Activated T-cell treated with anti-CD3 and anti-CD28 coated beads, Interleukin-2, amount 50 U/mL, for 1 hour (primary cell): ENCODE results near the gene RNF115.
"Not testable (repeated sequence)": the region's sequence is repeated elsewhere in the genome, so short reads cannot be mapped to it uniquely, and the experiment has no call there.

Experiments used
- DNase-seq: peaks from one replicate; pipeline ENCODE4 v3.0.0-alpha.2; 2020

RNF115 gene

GRCh38 chr1:145726193-145726592 lies 97.7 kb downstream of the RNF115 start:
- DNase-seq = not testable (repeated sequence)

GRCh38 chr1:145720878-145721671 lies 102.8 kb downstream of the RNF115 start:
- DNase-seq = peak; percentile 78

GRCh38 chr1:145720556-145720877 lies 103.4 kb downstream of the RNF115 start:
- no peak for DNase-seq

GRCh38 chr1:145719230-145720079 lies 104.4 kb downstream of the RNF115 start, which contains the start of gene CD160:
CD160 (plus strand) TSS chr1:145719499; CDS start chr1:145728328, 8,829 bp downstream.
- DNase-seq = no peak

- not testable (repeated sequence) for DNase-seq
Measured at GRCh38 chr1:145718465-145718864, 105.4 kb downstream of the RNF115 start.

GRCh38 chr1:145717833-145718232 lies 106.1 kb downstream of the RNF115 start:
- DNase-seq = no peak

- no peak for DNase-seq
Measured at GRCh38 chr1:145716641-145717345, 107.1 kb downstream of the RNF115 start.

GRCh38 chr1:145714524-145715111 lies 109.3 kb downstream of the RNF115 start:
- no peak for DNase-seq

- DNase-seq = no peak
Measured at GRCh38 chr1:145711213-145711651, 112.7 kb downstream of the RNF115 start.

- DNase-seq = no peak
Measured at GRCh38 chr1:145710291-145711027, 113.4 kb downstream of the RNF115 start.

GRCh38 chr1:145708063-145708462 lies 115.8 kb downstream of the RNF115 start:
- no peak for DNase-seq

GRCh38 chr1:145707183-145707867 lies 116.6 kb downstream of the RNF115 start, which contains the start of gene PDZK1:
PDZK1 (minus strand) TSS chr1:145707368; CDS start chr1:145688021, 19,347 bp downstream.
- DNase-seq = no peak

- DNase-seq = no peak
Measured at GRCh38 chr1:145706086-145706664, 117.7 kb downstream of the RNF115 start.

GRCh38 chr1:145705622-145706021 lies 118.3 kb downstream of the RNF115 start:
- no peak for DNase-seq

- no peak for DNase-seq
Measured at GRCh38 chr1:145702826-145703225, 121.1 kb downstream of the RNF115 start.

- no peak for DNase-seq
Measured at GRCh38 chr1:145702052-145702451, 121.8 kb downstream of the RNF115 start.

- DNase-seq = no peak
Measured at GRCh38 chr1:145701306-145701862, 122.5 kb downstream of the RNF115 start.

- no peak for DNase-seq
Measured at GRCh38 chr1:145696630-145696960, 127.3 kb downstream of the RNF115 start.

- DNase-seq = no peak
Measured at GRCh38 chr1:145695821-145696629, 127.9 kb downstream of the RNF115 start.
